Trophoblast cell (in vitro differentiated cells and primary cell): ENCODE data around the gene PPP1R12A.
A peak's percentile ranks its signal among the peaks of the same experiment; 100 is the strongest.

ENCODE experiments used
- DNase-seq, 2 donors: peaks; one replicate each; pipeline ENCODE4 v3.0.0-alpha.2; 2016
- H2AFZ ChIP-seq: 2 replicates; pipeline ENCODE4 v1.6.1; 2013; ENCODE audit warnings: low read length, moderate library complexity, mild to moderate bottlenecking; ENCODE audit not compliant: insufficient read depth, poor library complexity
- H2AK5ac ChIP-seq: 2 replicates; pipeline ENCODE4 v1.6.1; 2013; ENCODE audit warnings: mild to moderate bottlenecking, low read length
- H2BK120ac ChIP-seq: 2 replicates; pipeline ENCODE4 v1.6.1; 2013; ENCODE audit warnings: low read length, mild to moderate bottlenecking, moderate library complexity; ENCODE audit not compliant: insufficient read depth, poor library complexity
- H2BK12ac ChIP-seq: 2 replicates; pipeline ENCODE4 v1.6.1; 2013; ENCODE audit warnings: mild to moderate bottlenecking, low read length, moderate library complexity
- H2BK5ac ChIP-seq: 2 replicates; pipeline ENCODE4 v1.6.1; 2013; ENCODE audit warnings: low read length, low read depth, moderate library complexity, mild to moderate bottlenecking; ENCODE audit not compliant: poor library complexity
- H3K14ac ChIP-seq: 2 replicates; pipeline ENCODE4 v1.6.1; 2013; ENCODE audit warnings: mild to moderate bottlenecking, low read length
- H3K18ac ChIP-seq: 2 replicates; pipeline ENCODE4 v1.6.1; 2013; ENCODE audit warnings: mild to moderate bottlenecking, low read length
- H3K23ac ChIP-seq: 2 replicates; pipeline ENCODE4 v1.6.1; 2013; ENCODE audit warnings: low read length
- H3K27ac ChIP-seq: 2 replicates; pipeline ENCODE4 v1.5.1; 2013; ENCODE audit warnings: low read depth, mild to moderate bottlenecking, inconsistent platforms, low read length, moderate library complexity
- H3K27me3 ChIP-seq: 2 replicates; pipeline ENCODE4 v1.6.1; 2013; ENCODE audit warnings: inconsistent platforms, mild to moderate bottlenecking, low read length, moderate library complexity; ENCODE audit not compliant: insufficient read depth
- H3K36me3 ChIP-seq, 2 experiments: 1 replicate in 1 of 2; 2 replicates in 1 of 2; pipeline ENCODE4 v1.6.1; 2013; ENCODE audit warnings: low read length in 2 of 2, mild to moderate bottlenecking in 2 of 2, moderate library complexity in 1 of 2; ENCODE audit not compliant: insufficient read depth in 2 of 2, control insufficient read depth in 1 of 2
- H3K4ac ChIP-seq: 2 replicates; pipeline ENCODE4 v1.6.1; 2013; ENCODE audit warnings: low read depth, mild to moderate bottlenecking, low read length, moderate library complexity
- H3K4me1 ChIP-seq, 2 experiments: 1 replicate in 1 of 2; 2 replicates in 1 of 2; pipeline ENCODE4 v1.6.1; 2013; ENCODE audit warnings: low read length in 2 of 2, mild to moderate bottlenecking in 2 of 2, moderate library complexity in 1 of 2; ENCODE audit not compliant: insufficient read depth in 2 of 2, control insufficient read depth in 1 of 2
- H3K4me2 ChIP-seq: 2 replicates; pipeline ENCODE4 v1.6.1; 2013; ENCODE audit warnings: inconsistent platforms, mild to moderate bottlenecking, low read length, moderate library complexity
- H3K4me3 ChIP-seq: 2 replicates; pipeline ENCODE4 v1.5.1; 2013; ENCODE audit warnings: mild to moderate bottlenecking, low read depth, low read length, inconsistent platforms
- H3K79me1 ChIP-seq: one replicate; pipeline ENCODE4 v1.6.1; 2013; ENCODE audit warnings: low read length
- H3K79me2 ChIP-seq: 2 replicates; pipeline ENCODE4 v1.6.1; 2013; ENCODE audit warnings: low read length, mild to moderate bottlenecking; ENCODE audit not compliant: control insufficient read depth, insufficient read depth, poor library complexity
- H3K9ac ChIP-seq: 2 replicates; pipeline ENCODE4 v1.6.1; 2013; ENCODE audit warnings: mild to moderate bottlenecking, low read length
- H3K9me3 ChIP-seq: 2 replicates; pipeline ENCODE4 v1.6.1; 2013; ENCODE audit warnings: low read depth, mild to moderate bottlenecking, control low read depth, inconsistent platforms, low read length; ENCODE audit not compliant: insufficient read depth
- H4K12ac ChIP-seq: 2 replicates; pipeline ENCODE4 v1.6.1; 2013; ENCODE audit warnings: low read depth, mild to moderate bottlenecking, low read length, moderate library complexity
- H4K8ac ChIP-seq: 2 replicates; pipeline ENCODE4 v1.6.1; 2013; ENCODE audit warnings: low read depth, mild to moderate bottlenecking, low read length, moderate library complexity
- H4K91ac ChIP-seq: one replicate; pipeline ENCODE4 v1.6.1; 2013; ENCODE audit warnings: low read depth, mild to moderate bottlenecking, low read length, moderate library complexity
- WGBS: extraction: QIAGEN DNeasy Blood & Tissue Kit; methylation state at CpG from one replicate; pipeline ENCODE4 v1.1.7; 2013; ENCODE audit warnings: missing lambda C conversion rate; ENCODE audit not compliant: insufficient read length, insufficient coverage; ENCODE audit errors: extremely low coverage; 5-methylcytosine and 5-hydroxymethylcytosine counted together

PPP1R12A gene

DNA sequence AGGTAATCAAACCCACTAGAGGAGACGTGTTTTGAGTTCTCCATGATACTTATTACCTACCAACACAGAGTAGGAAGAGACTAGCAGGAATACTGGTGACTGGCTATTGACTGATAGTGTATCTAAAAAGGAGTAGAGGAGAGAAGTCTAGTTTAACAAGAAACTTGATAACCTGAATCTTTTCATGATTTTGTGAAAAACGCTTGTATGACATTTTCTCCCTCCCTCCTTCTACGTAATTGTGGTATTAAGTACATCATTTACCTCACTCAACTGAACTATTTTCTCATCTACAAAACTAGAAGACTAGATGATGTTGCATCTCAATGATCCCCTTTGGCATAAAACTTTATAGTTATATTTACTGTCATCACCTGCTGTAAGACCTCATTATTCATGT, 107.4 kb downstream of the PPP1R12A start:
- Histone ChIP-seq H3K4me1 (no peaks in the 10 kb centered on the region), H4K12ac (no peak overlapping the region), H3K27ac (no peak overlapping the region), H2BK12ac (no peak overlapping the region), H3K23ac (no peak overlapping the region), H3K18ac (no peak overlapping the region), H2BK120ac (no peak overlapping the region), H2AFZ (no peak overlapping the region), H4K91ac (no peak overlapping the region), H3K4ac (no peak overlapping the region), H3K27me3 (no peaks in the 10 kb centered on the region), H2AK5ac (no peak overlapping the region), H3K4me3 (no peak overlapping the region), H4K8ac (no peak overlapping the region), H3K9me3 (no peaks in the 10 kb centered on the region), H3K9ac (no peak overlapping the region), H2BK5ac (no peak overlapping the region), H3K79me1 (no peaks in the 10 kb centered on the region), H3K4me2 (no peak overlapping the region), H3K14ac (no peak overlapping the region), H3K36me3 (peaks cover 3 to 5% of the 10 kb centered on the region in 2 experiments), H3K79me2 (no peaks in the 10 kb centered on the region)
- no peak for DNase-seq
- WGBS: no CpG with 5 or more reads among the region's 3 CpGs

DNA sequence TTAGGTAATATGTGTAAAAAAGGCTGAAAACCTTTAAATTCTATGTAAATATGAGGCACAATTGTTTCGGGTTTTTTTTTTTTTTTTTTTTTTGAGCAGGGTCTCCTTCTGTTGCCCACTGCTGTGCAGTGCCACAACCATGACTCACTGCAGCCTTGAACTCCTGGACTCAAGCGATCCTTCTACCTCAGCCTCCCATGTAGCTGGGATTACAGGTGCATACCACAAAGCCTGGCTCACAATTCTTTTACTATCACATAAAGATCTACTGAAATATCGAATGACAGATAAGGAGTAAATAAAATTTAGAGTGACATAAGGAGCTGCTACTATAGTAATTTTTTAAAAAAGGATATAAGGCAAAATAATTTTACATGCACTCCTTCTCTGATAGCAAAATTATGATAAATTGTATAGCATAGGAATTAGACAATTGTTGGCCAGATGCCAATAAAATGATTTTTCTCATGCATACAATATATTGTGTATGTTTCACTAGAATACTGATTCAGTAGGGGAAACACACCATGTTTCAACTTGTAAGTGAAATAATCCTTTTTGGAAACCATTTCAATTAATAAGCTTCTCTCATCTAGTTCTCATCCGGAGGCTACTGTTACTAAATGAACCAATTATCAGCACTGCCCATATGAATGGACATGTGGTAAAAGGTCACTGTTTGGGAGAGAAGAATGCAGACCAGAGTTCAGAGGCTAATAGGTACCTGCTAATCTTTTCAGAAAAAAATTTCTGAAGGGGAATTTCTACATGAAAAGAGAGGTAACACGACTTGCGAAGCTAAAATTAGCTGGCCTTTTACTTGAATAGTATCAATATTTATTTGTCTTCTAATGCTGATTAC, 108.4 kb downstream of the PPP1R12A start:
- whole genome bisulfite sequencing: no CpG with 5 or more reads among the region's 6 CpGs
- Histone ChIP-seq H2AK5ac (no peak overlapping the region), H3K18ac (no peak overlapping the region), H3K27ac (no peak overlapping the region), H3K9ac (no peak overlapping the region), H2BK12ac (no peak overlapping the region), H3K27me3 (no peaks in the 10 kb centered on the region), H2BK120ac (no peak overlapping the region), H4K8ac (no peak overlapping the region), H4K12ac (no peak overlapping the region), H3K36me3 (peaks cover 3 to 5% of the 10 kb centered on the region in 2 experiments), H3K23ac (no peak overlapping the region), H3K4ac (no peak overlapping the region), H3K9me3 (no peaks in the 10 kb centered on the region), H2AFZ (no peak overlapping the region), H2BK5ac (no peak overlapping the region), H4K91ac (no peak overlapping the region), H3K4me3 (no peak overlapping the region), H3K4me2 (no peak overlapping the region), H3K79me1 (no peaks in the 10 kb centered on the region), H3K79me2 (no peaks in the 10 kb centered on the region), H3K4me1 (no peaks in the 10 kb centered on the region), H3K14ac (no peak overlapping the region)
- peak; percentile 8 to 56 for DNase-seq

DNA sequence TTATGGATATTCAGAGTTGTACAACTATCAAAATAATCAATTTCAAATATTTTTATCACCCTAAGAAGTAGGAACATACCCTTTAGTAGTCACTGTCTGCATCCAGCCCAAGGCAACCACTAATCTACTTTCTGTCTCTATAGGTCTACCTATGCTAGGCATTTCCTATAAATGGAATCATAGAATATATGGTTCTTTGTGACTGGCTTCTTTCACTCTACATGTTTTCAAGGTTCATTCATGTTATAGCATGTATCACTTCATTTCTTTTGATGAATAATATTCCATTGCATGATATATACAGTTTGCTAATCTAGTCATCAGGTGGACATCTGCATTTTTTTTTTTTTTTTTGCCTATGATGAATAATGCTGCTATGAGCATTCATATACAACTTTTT, 112.4 kb downstream of the PPP1R12A start:
- Histone ChIP-seq H3K4me1 (no peaks in the 10 kb centered on the region), H2BK12ac (no peak overlapping the region), H3K36me3 (peaks cover 5 to 8% of the 10 kb centered on the region in 2 experiments), H3K27me3 (no peaks in the 10 kb centered on the region), H2BK5ac (no peak overlapping the region), H3K27ac (no peak overlapping the region), H3K4me3 (no peak overlapping the region), H4K91ac (no peak overlapping the region), H3K18ac (no peak overlapping the region), H2AK5ac (no peak overlapping the region), H2BK120ac (no peak overlapping the region), H3K14ac (no peak overlapping the region), H3K4me2 (no peak overlapping the region), H4K8ac (no peak overlapping the region), H2AFZ (no peak overlapping the region), H3K79me1 (no peaks in the 10 kb centered on the region), H3K79me2 (no peaks in the 10 kb centered on the region), H3K4ac (no peak overlapping the region), H3K23ac (no peak overlapping the region), H3K9me3 (no peaks in the 10 kb centered on the region), H4K12ac (no peak overlapping the region), H3K9ac (no peak overlapping the region)
- no peak for DNase-seq

DNA sequence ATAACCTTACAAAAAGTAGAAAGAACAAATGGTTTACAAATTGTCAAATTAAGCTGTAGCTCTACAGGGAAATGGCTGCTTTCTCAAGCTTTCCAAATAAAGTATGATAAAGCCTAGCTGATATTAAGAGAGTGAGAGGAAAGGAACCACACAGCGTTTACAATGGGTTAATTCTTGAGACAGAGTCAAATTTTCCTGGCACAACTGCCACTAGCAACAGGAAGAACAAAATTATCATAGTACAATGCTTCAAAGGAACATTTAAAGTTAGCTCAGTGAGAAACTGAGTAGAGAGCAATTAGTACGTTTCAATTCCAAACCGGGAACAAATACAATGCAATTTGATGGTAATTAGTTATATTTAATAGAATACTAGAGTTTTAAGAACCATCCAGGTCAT, 116.0 kb downstream of the PPP1R12A start:
- Histone ChIP-seq H3K4ac (no peak overlapping the region), H2AK5ac (no peak overlapping the region), H3K27ac (no peak overlapping the region), H3K36me3 (peaks cover 6 to 8% of the 10 kb centered on the region in 2 experiments), H3K23ac (no peak overlapping the region), H3K4me2 (no peak overlapping the region), H2BK12ac (no peak overlapping the region), H3K9ac (no peak overlapping the region), H3K27me3 (no peaks in the 10 kb centered on the region), H3K18ac (no peak overlapping the region), H3K79me2 (no peaks in the 10 kb centered on the region), H2BK120ac (no peak overlapping the region), H4K91ac (no peak overlapping the region), H4K12ac (no peak overlapping the region), H3K4me3 (no peak overlapping the region), H3K14ac (no peak overlapping the region), H3K79me1 (no peaks in the 10 kb centered on the region), H3K9me3 (no peaks in the 10 kb centered on the region), H4K8ac (no peak overlapping the region), H2BK5ac (no peak overlapping the region), H3K4me1 (no peaks in the 10 kb centered on the region), H2AFZ (no peak overlapping the region)
- no CpG with 5 or more reads among the region's 3 CpGs for WGBS
- no peak for DNase-seq
